Measurements from ENCODE around the gene SULT1A1. TPM values are rescaled to one million over a fixed set of nuclear protein-coding genes. Genes with fewer than 3 reads are reported as not detected.
A peak's percentile ranks its signal among the peaks of the same experiment; 100 is the strongest.

The SULT1A1 gene
- total and polyA plus RNA-seq, 2 of the 13 experiments (the other 11 are each of a cell fraction or from before 2014, with no cell fraction given), result 114 to 147 TPM

DNA sequence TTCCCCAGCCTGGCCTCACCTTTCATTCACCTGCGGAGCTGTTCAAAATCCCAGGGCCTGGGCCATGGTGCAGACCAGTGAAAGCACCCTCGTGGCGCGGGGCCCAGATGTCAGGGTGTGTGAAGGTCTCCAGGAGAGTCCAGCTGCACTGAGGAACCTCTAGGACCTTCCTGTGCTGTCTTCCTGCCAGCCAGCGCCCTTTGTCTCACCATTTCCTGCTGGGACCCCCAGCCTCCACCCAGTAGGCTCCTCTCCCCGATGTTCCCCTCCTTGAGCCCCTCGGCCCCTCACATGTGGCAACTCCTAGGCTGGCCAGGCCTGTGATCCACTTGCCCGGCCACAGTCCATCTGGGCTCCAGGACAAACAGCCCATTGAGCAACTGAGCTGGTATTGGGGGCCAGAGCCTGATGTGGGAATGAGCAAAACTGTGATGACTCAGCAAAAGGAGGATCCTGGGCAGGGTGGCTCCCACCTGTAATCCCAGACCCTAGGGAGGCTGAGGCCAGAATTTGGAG, 13.7 kb downstream of the SULT1A1 start (continued):
- TF ChIP-seq, protein P1, sequence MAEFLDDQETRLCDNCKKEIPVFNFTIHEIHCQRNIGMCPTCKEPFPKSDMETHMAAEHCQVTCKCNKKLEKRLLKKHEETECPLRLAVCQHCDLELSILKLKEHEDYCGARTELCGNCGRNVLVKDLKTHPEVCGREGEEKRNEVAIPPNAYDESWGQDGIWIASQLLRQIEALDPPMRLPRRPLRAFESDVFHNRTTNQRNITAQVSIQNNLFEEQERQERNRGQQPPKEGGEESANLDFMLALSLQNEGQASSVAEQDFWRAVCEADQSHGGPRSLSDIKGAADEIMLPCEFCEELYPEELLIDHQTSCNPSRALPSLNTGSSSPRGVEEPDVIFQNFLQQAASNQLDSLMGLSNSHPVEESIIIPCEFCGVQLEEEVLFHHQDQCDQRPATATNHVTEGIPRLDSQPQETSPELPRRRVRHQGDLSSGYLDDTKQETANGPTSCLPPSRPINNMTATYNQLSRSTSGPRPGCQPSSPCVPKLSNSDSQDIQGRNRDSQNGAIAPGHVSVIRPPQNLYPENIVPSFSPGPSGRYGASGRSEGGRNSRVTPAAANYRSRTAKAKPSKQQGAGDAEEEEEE (CRISPR knock-in tag; IDR thresholded peaks at IDR 0.05; ENCODE audit: borderline replicate concordance), result no peak
- TF ChIP-seq RXRA (CRISPR knock-in tag; IDR thresholded peaks at IDR 0.05), result no peak; the same call in 1 of the 2 replicates
- TF ChIP-seq, protein P2, sequence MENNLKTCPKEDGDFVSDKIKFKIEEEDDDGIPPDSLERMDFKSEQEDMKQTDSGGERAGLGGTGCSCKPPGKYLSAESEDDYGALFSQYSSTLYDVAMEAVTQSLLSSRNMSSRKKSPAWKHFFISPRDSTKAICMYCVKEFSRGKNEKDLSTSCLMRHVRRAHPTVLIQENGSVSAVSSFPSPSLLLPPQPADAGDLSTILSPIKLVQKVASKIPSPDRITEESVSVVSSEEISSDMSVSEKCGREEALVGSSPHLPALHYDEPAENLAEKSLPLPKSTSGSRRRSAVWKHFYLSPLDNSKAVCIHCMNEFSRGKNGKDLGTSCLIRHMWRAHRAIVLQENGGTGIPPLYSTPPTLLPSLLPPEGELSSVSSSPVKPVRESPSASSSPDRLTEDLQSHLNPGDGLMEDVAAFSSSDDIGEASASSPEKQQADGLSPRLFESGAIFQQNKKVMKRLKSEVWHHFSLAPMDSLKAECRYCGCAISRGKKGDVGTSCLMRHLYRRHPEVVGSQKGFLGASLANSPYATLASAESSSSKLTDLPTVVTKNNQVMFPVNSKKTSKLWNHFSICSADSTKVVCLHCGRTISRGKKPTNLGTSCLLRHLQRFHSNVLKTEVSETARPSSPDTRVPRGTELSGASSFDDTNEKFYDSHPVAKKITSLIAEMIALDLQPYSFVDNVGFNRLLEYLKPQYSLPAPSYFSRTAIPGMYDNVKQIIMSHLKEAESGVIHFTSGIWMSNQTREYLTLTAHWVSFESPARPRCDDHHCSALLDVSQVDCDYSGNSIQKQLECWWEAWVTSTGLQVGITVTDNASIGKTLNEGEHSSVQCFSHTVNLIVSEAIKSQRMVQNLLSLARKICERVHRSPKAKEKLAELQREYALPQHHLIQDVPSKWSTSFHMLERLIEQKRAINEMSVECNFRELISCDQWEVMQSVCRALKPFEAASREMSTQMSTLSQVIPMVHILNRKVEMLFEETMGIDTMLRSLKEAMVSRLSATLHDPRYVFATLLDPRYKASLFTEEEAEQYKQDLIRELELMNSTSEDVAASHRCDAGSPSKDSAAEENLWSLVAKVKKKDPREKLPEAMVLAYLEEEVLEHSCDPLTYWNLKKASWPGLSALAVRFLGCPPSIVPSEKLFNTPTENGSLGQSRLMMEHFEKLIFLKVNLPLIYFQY (CRISPR knock-in tag; IDR thresholded peaks at IDR 0.05; ENCODE audit: borderline replicate concordance), result no peak
- TF ChIP-seq NR2F2 (IDR thresholded peaks at IDR 0.05; ENCODE audit: borderline replicate concordance, low read depth), result no peak
- TF ChIP-seq SRY (CRISPR knock-in tag; IDR thresholded peaks at IDR 0.05), result peak; percentile 81; the same call in 1 of the 2 replicates
- 0 out of 2 replicates have a peak, but pooled peaks have one; percentile 3 for TF ChIP-seq ZSCAN29 (CRISPR knock-in tag; conservative IDR thresholded peaks at IDR 0.05)
- TF ChIP-seq GTF3A (CRISPR knock-in tag; conservative IDR thresholded peaks at IDR 0.05), result no peak
- TF ChIP-seq ZNF468 (CRISPR knock-in tag; IDR thresholded peaks at IDR 0.05), result no peak
- TF ChIP-seq, protein P3, sequence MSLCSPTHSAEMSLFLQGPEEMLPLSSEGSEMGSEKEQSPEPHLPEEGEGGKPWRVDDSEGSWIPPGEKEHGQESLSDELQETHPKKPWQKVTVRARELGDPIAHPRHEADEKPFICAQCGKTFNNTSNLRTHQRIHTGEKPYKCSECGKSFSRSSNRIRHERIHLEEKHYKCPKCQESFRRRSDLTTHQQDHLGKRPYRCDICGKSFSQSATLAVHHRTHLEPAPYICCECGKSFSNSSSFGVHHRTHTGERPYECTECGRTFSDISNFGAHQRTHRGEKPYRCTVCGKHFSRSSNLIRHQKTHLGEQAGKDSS (CRISPR knock-in tag; IDR thresholded peaks at IDR 0.05; ENCODE audit: borderline replicate concordance, low read depth), result no peak; the same call in 1 of the 2 replicates
- TF ChIP-seq ZNF703 (CRISPR knock-in tag; IDR thresholded peaks at IDR 0.05; ENCODE audit: borderline replicate concordance), result no peak
- no peak for TF ChIP-seq ZNF841 (CRISPR knock-in tag; IDR thresholded peaks at IDR 0.05; ENCODE audit: borderline replicate concordance)
- TF ChIP-seq NFE2L2 (IDR thresholded peaks at IDR 0.05; ENCODE audit: low read length), result peak; percentile 94
- TF ChIP-seq, protein P4, sequence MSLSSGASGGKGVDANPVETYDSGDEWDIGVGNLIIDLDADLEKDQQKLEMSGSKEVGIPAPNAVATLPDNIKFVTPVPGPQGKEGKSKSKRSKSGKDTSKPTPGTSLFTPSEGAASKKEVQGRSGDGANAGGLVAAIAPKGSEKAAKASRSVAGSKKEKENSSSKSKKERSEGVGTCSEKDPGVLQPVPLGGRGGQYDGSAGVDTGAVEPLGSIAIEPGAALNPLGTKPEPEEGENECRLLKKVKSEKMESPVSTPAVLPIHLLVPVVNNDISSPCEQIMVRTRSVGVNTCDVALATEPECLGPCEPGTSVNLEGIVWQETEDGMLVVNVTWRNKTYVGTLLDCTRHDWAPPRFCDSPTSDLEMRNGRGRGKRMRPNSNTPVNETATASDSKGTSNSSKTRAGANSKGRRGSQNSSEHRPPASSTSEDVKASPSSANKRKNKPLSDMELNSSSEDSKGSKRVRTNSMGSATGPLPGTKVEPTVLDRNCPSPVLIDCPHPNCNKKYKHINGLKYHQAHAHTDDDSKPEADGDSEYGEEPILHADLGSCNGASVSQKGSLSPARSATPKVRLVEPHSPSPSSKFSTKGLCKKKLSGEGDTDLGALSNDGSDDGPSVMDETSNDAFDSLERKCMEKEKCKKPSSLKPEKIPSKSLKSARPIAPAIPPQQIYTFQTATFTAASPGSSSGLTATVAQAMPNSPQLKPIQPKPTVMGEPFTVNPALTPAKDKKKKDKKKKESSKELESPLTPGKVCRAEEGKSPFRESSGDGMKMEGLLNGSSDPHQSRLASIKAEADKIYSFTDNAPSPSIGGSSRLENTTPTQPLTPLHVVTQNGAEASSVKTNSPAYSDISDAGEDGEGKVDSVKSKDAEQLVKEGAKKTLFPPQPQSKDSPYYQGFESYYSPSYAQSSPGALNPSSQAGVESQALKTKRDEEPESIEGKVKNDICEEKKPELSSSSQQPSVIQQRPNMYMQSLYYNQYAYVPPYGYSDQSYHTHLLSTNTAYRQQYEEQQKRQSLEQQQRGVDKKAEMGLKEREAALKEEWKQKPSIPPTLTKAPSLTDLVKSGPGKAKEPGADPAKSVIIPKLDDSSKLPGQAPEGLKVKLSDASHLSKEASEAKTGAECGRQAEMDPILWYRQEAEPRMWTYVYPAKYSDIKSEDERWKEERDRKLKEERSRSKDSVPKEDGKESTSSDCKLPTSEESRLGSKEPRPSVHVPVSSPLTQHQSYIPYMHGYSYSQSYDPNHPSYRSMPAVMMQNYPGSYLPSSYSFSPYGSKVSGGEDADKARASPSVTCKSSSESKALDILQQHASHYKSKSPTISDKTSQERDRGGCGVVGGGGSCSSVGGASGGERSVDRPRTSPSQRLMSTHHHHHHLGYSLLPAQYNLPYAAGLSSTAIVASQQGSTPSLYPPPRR (CRISPR knock-in tag; IDR thresholded peaks at IDR 0.05; ENCODE audit: borderline replicate concordance), result peak; percentile 27; the same call in 1 of the 2 replicates
- peak; percentile 84 for TF ChIP-seq CEBPB (IDR thresholded peaks at IDR 0.05; ENCODE audit: borderline replicate concordance, low read depth, low read length)
- TF ChIP-seq, protein P5, sequence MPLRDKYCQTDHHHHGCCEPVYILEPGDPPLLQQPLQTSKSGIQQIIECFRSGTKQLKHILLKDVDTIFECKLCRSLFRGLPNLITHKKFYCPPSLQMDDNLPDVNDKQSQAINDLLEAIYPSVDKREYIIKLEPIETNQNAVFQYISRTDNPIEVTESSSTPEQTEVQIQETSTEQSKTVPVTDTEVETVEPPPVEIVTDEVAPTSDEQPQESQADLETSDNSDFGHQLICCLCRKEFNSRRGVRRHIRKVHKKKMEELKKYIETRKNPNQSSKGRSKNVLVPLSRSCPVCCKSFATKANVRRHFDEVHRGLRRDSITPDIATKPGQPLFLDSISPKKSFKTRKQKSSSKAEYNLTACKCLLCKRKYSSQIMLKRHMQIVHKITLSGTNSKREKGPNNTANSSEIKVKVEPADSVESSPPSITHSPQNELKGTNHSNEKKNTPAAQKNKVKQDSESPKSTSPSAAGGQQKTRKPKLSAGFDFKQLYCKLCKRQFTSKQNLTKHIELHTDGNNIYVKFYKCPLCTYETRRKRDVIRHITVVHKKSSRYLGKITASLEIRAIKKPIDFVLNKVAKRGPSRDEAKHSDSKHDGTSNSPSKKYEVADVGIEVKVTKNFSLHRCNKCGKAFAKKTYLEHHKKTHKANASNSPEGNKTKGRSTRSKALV (CRISPR knock-in tag; IDR thresholded peaks at IDR 0.05), result no peak
